Glutamatergic neuron (in vitro differentiated cells): ENCODE measurements around the gene ACSL6. TPM values are rescaled to one million over a fixed set of nuclear protein-coding genes. Genes with fewer than 3 reads are reported as not detected.

Experiments used
- DNase-seq: peaks from one replicate; pipeline ENCODE4 v3.0.0; 2022
- H3K27ac Mint-ChIP-seq: one replicate; pipeline ENCODE4 v1.8.0; 2020; ENCODE audit warnings: mild to moderate bottlenecking, mixed read lengths, inconsistent platforms; ENCODE audit not compliant: unreplicated experiment
- H3K27me3 Mint-ChIP-seq: one replicate; pipeline ENCODE4 v1.8.0; 2020; ENCODE audit warnings: mild to moderate bottlenecking, moderate library complexity, mixed read lengths, inconsistent platforms; ENCODE audit not compliant: unreplicated experiment
- H3K36me3 Mint-ChIP-seq: one replicate; pipeline ENCODE4 v1.8.0; 2020; ENCODE audit warnings: mild to moderate bottlenecking, mixed read lengths, inconsistent platforms; ENCODE audit not compliant: unreplicated experiment
- H3K4me1 Mint-ChIP-seq: one replicate; pipeline ENCODE4 v1.8.0; 2020; ENCODE audit warnings: mild to moderate bottlenecking, low read depth, mixed read lengths, inconsistent platforms; ENCODE audit not compliant: unreplicated experiment
- H3K4me3 Mint-ChIP-seq: one replicate; pipeline ENCODE4 v1.8.0; 2020; ENCODE audit warnings: mild to moderate bottlenecking, mixed read lengths, inconsistent platforms; ENCODE audit not compliant: unreplicated experiment
- H3K9me3 Mint-ChIP-seq: one replicate; pipeline ENCODE4 v1.8.0; 2020; ENCODE audit warnings: mild to moderate bottlenecking, moderate library complexity, mixed read lengths, inconsistent platforms; ENCODE audit not compliant: unreplicated experiment
- total RNA-seq: library from RNA; stranded (reverse); fragmentation: NEBNext Ultra II Directional; extraction: Animal tissue kit (Norgen Biotek cat#: 25700); gene quantifications from one replicate; pipeline ENCODE4 v1.2.1, GENCODE V29; 2021; ENCODE audit not compliant: unreplicated experiment
- TF ChIP-seq, protein P1 (sequence below): fragments of 200-600 bp; sonication (generic); IDR thresholded peaks from one replicate; pipeline ENCODE4 v1.5.0; 2021; ENCODE audit not compliant: partially characterized antibody, unreplicated experiment

The ACSL6 gene
- total RNA-seq, 1 donor from 2014 or later, result 8.1 TPM

- Mint-ChIP-seq H3K4me3 (no peak overlapping the region), H3K27ac (no peak overlapping the region), H3K27me3 (peaks cover 3% of the 10 kb centered on the region), H3K36me3 (no peaks in the 10 kb centered on the region), H3K4me1 (peaks cover 28% of the 10 kb centered on the region), H3K9me3 (peaks cover 7% of the 10 kb centered on the region)
- DNase-seq, result no peak
- TF ChIP-seq, protein P1, sequence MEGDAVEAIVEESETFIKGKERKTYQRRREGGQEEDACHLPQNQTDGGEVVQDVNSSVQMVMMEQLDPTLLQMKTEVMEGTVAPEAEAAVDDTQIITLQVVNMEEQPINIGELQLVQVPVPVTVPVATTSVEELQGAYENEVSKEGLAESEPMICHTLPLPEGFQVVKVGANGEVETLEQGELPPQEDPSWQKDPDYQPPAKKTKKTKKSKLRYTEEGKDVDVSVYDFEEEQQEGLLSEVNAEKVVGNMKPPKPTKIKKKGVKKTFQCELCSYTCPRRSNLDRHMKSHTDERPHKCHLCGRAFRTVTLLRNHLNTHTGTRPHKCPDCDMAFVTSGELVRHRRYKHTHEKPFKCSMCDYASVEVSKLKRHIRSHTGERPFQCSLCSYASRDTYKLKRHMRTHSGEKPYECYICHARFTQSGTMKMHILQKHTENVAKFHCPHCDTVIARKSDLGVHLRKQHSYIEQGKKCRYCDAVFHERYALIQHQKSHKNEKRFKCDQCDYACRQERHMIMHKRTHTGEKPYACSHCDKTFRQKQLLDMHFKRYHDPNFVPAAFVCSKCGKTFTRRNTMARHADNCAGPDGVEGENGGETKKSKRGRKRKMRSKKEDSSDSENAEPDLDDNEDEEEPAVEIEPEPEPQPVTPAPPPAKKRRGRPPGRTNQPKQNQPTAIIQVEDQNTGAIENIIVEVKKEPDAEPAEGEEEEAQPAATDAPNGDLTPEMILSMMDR, result no peak
Observed at GRCh38 chr5:131999041-131999440, 12.4 kb downstream of the ACSL6 start.

DNA sequence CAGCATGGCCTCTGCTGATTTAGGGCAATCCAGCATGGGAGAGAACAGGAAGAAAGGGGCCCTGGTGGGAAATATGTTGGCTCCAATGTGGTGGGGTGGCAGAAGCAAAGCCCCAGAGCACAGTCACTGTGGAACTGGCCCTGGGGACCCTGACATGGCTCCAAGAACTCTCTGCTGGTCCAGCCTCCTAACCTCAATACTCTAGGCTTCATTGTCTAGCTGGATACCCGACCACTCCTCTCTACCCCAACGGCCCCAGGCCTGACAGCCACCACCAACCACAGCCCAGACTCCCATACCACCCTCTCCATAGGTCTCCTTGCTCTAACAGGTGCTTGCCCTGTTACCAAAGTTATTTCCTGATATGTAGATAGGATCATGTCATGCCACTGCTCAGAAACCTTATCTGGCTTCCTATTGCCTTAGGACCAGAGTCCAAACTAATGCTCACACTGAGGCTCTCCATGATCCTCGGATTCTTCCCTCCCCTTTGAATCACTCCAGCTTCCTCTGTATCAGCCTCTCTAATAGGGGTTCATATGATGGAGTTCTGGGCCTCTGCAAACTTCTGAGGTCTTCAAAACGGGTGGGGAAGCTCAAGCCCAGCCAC, 12.9 kb downstream of the ACSL6 start:
- Mint-ChIP-seq H3K4me3 (no peak overlapping the region), H3K27me3 (peaks cover 3% of the 10 kb centered on the region), H3K9me3 (peaks cover 7% of the 10 kb centered on the region), H3K36me3 (no peaks in the 10 kb centered on the region), H3K27ac (no peak overlapping the region), H3K4me1 (peaks cover 26% of the 10 kb centered on the region)
- no peak for DNase-seq
- TF ChIP-seq, protein P1, result no peak

GRCh38 chr5:131997727-131998117, 13.7 kb downstream of the ACSL6 start:
- Mint-ChIP-seq H3K4me1 (peaks cover 21% of the 10 kb centered on the region), H3K36me3 (no peaks in the 10 kb centered on the region), H3K9me3 (peaks cover 8% of the 10 kb centered on the region), H3K27ac (no peak overlapping the region), H3K27me3 (peaks cover 3% of the 10 kb centered on the region), H3K4me3 (no peak overlapping the region)
- no peak for DNase-seq
- TF ChIP-seq, protein P1, result no peak

GRCh38 chr5:131997026-131997726, 14.3 kb downstream of the ACSL6 start:
- TF ChIP-seq, protein P1, result no peak
- H3K27me3 Mint-ChIP-seq, result peaks cover 6% of the 10 kb centered on the region
- peaks cover 15% of the 10 kb centered on the region for H3K4me1 Mint-ChIP-seq
- peak overlapping the region; percentile 23 for H3K4me3 Mint-ChIP-seq
- peak overlapping the region; percentile 25 for H3K27ac Mint-ChIP-seq
- H3K36me3 Mint-ChIP-seq, result no peaks in the 10 kb centered on the region
- H3K9me3 Mint-ChIP-seq, result peaks cover 11% of the 10 kb centered on the region
- DNase-seq, result peak; percentile 3
